HG03457 (cell line): ENCODE data around the gene CDC14B.
"Not testable (repeated sequence)": the region's sequence is repeated elsewhere in the genome, so short reads cannot be mapped to it uniquely, and the experiment has no call there.

ENCODE experiments used
- ATAC-seq: cut with Tn5 transposase; IDR thresholded peaks from one replicate; pipeline ENCODE4 v1.9.1; 2021; ENCODE audit warnings: moderate number of reproducible peaks; ENCODE audit not compliant: unreplicated experiment

CDC14B gene

GRCh38 chr9:96551403-96551802, 68.2 kb downstream of the CDC14B start:
- no peak for ATAC-seq

- no peak for ATAC-seq
Measured at GRCh38 chr9:96550659-96551058, 69.0 kb downstream of the CDC14B start.

DNA sequence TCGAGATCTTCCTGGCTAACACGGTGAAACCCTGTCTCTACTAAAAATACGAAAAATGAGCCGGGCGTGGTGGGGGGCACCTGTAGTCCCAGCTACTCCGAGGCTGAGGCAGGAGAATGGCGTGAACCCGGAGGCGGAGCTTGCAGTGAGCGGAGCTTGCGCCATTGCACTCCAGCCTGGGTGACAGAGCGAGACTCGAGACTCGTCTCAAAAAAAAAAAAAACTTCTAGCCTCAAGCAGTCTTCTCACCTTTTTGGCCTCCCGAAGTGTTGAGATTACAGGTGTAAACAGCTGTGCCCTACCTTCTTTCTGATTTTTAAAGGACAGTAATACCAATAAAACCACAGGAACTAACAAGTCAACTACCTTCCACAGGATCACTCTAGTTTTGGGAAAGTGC, 76.5 kb downstream of the CDC14B start:
- not testable (repeated sequence) for ATAC-seq

DNA sequence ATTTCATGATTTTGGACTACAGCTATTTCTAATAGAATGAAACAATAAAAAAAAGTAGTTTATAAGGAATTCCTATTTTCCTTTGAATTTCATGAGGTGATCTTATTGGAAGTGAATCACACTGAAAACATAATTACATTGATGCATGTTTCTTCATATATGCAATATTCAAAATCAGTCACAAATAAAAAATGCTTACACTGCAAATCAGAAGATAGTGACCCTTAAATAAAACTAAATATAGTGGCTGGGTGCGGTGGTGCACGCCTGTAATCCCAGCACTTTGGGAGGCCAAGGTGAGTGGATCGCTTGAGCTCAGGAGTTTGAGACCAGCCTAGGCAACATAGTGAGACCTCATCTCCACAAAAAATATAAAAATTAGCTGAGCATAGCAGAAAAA, 79.5 kb downstream of the CDC14B start:
- no peak for ATAC-seq

DNA sequence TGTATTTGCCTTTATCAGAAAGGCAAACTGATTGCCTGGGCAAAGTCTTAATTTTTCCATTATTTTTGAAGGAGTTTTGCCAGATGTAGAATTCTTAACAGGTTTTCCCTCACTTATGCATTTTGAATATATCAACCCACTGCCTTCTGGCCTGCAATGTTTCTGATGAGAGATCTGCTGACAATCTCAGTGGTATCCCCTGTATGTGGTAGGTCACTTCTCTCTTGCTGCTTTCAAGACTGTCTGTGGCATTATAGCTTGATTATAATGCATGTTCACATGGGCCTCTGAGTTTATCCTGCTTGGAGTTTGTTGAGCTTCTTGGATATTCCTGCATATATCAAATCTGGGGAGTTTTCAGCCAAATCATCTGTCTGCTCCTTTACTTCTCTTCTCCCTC, 87.5 kb downstream of the CDC14B start:
- ATAC-seq: no peak

GRCh38 chr9:96524764-96525163, 94.9 kb downstream of the CDC14B start:
- no peak for ATAC-seq

DNA sequence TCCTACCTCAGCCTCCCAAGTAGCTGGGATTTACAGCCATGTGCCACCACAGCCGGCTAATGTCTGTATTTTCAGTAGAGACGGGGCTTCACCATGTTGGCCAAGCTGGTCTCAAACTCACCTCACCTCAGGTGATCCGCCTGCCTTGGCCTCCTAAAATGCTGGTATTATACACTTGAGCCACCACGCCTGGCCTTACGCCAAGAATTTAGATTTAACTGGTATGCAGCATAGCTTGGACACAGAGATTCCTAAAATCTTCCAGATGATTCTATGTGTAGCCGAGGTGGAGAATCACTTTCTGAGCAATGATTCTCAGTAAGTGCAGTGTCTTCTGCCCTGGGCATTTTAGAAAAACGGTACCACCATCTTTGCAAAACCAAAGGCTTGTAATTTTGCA, 95.6 kb downstream of the CDC14B start:
- ATAC-seq: no peak

- ATAC-seq: no peak
Measured at GRCh38 chr9:96523374-96523773, 96.3 kb downstream of the CDC14B start.

GRCh38 chr9:96522366-96522765, 97.3 kb downstream of the CDC14B start:
- no peak for ATAC-seq

DNA sequence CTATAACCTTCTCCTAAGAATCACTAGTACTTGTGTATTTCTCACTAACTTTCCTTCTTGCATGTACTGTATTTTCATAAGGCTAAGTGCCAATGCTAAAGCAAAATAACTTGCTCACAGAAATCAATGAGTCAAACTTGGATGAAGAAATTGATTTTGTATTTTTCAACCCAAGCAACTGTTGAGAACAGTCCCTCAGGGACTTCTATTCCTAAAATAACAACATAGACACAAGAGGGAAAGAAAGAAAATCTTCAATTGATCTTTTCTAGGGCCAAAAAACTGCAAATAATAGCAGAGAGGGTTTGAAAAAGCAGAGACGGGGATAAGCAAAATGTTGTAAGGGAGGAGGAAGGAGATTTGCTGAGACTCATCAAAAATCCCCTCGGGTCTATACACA, 99.9 kb downstream of the CDC14B start:
- no peak for ATAC-seq

- ATAC-seq: no peak
Measured at GRCh38 chr9:96519095-96519494, 100.5 kb downstream of the CDC14B start.

- ATAC-seq: no peak
Measured at GRCh38 chr9:96515621-96516470, 103.8 kb downstream of the CDC14B start.

DNA sequence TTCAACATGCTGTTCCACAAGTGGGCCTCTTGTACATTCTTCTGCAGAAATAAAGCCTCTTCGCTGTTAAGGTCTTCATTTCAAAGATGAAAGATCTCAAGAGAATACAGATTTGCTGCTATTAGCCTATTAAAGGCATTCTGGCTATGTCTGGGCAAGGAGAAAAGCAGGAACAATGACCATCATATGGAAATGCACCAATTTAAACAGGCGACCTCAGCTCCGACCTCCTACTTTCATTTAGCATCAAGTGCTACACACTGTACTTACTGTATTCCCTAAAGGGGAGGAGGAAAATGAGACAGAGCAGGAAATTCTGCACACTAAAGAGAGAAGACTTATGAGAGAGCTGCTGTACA, 104.9 kb downstream of the CDC14B start:
- ATAC-seq: no peak

DNA sequence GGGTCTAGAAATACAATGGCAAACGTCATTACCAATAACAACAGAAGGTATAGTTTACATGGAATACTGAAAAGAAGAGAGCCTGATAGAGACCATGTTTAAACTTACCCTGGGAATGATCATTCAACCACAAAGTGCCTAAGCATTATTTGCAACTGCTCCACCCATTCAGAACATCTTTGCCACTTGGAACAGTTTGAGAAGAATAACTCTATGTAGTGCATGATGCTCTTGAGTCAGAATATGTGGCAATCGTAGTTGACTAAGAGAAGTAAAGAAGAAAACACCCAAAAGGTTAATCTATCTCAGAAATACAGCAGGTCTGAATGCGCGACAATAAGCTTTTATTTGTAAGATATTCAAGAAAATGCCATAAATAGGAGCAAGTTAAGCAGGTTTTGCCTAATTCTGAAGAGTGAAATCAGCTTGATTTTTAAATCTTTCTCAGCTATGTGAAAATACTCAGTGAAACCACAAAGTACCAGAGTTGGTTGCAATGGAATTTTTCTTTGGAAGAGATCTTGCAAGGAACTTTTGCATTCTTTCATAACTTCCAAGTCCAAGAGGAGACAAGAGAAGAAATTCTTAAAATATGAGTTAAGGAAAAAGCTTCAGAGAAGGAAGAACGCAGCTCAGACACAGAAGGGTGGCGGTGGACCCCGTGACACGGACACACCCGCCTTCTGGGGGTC, 105.4 kb downstream of the CDC14B start:
- no peak for ATAC-seq

DNA sequence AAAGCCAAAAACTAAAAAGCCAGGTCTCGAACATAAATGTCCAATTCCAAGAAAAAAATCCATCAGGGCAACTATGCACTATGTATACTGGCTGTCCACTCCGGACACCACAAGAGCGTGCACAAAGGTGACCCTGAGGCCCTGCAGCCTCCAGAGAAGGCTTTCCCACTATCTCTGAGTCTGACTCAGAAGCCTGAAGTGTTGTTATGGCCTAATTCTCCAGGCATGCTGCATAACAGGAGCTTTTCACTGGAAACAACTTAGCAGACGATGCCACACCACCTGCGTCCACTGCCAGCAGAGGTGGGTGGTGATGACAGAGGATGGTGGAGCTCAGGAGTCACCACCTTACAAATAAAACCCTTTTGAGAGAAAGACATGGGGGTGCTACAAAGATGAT, 106.0 kb downstream of the CDC14B start:
- no peak for ATAC-seq

DNA sequence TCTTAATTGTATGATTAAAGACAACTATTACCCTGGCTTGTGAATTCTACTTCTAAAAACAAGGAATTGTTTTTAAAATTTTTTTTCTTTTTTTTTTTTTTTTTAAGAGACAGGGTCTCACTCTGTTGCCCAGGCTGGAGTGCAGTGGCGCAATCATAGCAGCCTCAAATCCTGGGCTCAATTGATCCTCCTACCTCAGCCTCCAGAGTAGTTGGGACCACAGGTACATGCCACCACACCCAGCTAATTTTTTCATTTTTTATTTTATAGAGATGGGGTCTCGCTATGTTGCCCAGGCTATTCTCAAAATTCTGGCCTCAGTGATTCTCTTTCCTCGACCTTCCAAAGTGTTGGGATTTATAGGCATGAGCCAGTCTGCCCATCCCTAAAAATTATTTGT, 107.4 kb downstream of the CDC14B start:
- no peak for ATAC-seq

DNA sequence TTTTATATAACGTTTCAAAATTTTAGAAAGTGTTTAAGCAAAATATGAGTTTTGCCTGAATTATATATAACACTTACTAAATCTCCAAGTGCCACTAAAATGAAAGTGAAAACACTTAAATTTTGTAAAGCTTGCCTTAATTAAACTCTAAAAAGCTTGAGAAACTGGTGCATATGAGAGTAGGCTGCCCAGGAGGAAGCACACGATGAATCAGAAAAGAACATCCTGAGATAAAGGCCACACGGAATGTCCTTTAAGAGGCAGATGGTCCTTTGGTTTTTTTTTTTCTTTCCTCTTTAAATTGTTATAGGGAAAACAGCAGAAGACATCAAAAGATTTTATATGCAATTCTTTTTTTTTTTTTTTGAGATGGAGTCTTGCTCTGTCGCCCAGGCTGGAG, 109.4 kb downstream of the CDC14B start:
- ATAC-seq: no peak

GRCh38 chr9:96509848-96510247, 109.8 kb downstream of the CDC14B start:
- no peak for ATAC-seq

GRCh38 chr9:96509026-96509425, 110.6 kb downstream of the CDC14B start:
- ATAC-seq: no peak

- no peak for ATAC-seq
Measured at GRCh38 chr9:96508227-96508940, 111.3 kb downstream of the CDC14B start.

DNA sequence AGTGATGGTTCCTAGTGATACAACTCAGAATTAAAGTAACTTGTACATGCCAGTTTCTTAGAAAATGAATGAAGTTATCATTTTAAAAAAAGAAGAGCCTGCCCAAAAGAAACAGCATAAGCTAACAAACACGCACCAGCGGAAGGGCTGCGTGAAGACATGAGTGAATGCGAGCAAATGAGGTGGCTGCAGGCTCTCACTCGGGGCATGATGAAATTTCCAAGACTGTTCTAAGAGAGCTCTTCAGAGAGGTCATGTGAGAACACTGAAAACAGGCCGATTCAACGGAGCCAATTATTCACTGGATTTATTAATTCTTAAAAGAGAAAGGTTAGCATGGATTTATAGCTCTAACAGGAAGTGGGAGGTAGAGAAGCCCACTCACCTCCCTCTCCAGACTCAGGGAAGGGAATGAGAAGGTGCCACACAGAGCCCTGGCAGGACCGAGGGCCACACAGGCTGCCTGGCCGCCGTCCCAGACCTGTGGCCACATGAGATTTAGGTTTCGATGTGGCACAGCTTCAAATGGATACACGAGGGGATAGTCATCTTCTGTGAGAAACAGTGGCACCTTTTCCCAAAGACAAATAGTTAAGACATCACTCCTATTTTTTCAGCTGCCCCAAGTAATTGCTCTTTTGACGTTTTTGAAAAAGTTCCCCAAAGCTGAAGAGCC, 114.2 kb downstream of the CDC14B start:
- no peak for ATAC-seq
